NCI-H446 treated with DMSO at 0.1 percent for 48 hours (cell line): ENCODE measurements around the gene ASAP2.
"Not testable (repeated sequence)": the region's sequence is repeated elsewhere in the genome, so short reads cannot be mapped to it uniquely, and the experiment has no call there.

ENCODE experiments used
- DNase-seq: peaks from one replicate; lab custom pipeline; 2025; lab: John Stamatoyannopoulos, UW

The ASAP2 gene

DNA sequence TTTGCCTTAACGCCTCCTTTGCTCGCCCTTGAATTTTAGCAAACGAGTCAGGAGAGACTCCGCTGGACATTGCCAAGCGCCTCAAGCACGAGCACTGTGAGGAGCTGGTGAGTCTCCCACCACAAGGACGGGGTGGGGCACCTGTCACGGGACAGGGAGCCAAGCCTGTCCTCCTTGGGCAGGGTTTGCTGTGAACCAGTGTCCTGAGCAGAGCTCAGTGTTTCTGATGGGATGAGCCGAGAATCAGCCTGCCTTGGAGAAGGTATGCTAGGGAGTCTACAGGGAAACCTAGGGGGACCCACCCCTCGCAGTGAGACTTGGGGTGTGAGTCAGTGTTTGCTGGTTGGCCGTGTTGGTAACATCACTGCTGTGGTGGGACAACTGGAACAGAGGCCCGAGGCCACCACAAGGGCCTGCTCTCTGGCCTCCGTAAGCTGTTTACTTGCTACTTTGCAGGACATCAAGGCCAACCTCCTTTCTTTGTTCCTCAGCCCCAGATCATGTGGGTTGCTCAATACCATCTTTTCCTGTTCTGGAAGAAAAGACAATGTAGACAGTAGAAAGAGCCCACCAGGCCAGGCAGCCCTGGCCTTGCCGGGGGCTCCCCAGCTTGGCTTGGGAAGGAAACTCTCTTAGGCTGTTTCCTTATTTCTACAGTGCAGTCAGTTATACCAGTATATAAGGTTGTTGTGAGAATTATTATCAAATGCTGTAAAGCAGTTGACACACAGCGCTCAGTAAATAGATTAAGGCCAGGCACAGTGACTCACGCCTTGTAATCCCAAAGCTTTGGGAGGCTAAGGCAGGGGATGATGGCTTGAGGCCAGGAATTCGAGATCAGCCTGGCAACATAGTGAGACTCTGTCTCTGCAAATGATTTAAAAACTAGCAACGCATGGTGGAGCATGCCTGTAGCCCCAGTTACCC lies 174.4 kb downstream of the ASAP2 start:
- DNase-seq: peak; percentile 78

GRCh38 chr2:9382604-9383235 lies 176.1 kb downstream of the ASAP2 start:
- DNase-seq: no peak

DNA sequence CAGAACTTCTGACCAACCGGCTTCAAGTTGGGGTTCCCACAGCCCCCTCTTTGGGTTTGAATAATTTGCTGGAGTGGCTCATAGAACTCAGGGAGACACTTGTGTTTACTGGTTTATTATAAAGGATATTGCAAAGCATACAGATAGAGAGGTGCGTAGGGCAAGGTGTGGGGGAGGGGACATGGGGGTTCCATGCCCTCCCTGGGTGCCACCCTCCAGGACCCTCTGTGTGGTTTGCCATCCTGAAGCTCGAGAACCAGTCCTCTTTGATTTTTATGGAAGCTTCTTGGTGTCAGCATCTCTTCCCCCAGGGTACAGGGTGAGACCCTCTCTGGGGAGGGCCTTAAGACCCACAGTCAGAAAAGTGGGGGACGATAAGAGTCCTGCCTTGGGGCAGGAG lies 177.9 kb downstream of the ASAP2 start:
- no peak for DNase-seq

DNA sequence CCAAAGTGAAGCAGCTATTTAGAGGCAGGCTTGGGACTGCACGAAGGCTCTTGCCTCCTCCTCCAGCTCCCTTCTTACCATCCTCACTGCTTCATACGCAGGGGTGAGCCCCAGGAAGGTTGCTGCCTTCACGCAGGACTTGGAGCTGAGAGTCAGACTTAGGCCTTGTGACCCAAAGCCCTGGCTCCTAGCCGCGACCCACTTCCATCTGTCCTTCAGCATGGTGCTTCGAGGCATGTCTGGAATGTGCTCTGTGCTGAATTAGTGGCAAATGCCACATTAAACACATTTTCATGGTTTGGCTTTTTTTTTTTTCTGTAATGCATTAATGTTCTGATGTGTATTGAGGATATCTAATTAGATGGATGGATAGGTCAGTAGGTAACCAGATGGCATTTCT lies 179.2 kb downstream of the ASAP2 start:
- DNase-seq: no peak

GRCh38 chr2:9388199-9388681 lies 181.6 kb downstream of the ASAP2 start:
- no peak for DNase-seq

DNA sequence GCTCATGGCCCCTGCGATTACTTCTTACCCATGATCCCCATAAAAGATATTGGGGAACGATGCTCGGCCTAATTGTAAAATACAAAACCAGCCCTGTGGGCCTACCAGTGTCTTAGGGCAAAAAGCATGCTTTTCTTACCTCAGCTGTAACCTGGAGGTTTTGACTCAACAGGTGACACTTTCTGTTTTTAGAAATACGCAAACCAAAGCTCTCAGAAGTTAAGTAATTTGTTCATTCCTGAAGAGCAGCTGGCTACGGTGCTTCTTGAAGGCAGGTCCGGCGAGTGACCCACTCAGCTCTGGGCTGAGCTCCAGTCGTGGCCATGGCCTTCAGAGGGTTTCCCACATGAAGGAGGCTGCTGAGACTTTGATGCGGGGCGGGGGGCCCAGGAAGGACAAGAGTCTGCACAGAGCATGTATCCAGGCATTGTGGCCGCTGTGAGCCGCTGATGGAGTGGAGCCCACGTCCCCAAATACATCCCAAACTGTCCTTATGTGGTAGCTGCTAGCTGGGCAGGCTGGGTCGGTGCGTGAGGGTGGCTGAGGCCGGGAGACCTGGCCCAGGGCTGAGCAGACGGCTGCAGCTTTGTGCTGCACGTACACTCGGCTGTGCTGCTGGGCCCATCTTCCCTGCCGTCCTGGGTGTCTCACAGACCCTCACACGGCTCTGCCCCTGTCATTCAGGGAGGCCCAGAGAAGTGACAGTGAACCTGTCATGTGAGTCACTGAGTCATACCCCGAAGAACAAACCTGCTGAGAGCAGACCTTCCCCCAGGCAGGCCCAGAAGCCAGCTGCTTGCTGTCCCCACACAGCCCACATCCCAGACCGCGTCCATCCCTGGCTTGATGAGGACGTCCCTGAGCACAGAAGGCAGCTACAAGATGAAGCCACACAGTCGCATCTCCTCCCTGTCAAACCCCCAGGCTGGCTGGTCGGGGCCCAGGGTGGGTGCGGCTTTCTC lies 182.6 kb downstream of the ASAP2 start:
- no peak for DNase-seq

DNA sequence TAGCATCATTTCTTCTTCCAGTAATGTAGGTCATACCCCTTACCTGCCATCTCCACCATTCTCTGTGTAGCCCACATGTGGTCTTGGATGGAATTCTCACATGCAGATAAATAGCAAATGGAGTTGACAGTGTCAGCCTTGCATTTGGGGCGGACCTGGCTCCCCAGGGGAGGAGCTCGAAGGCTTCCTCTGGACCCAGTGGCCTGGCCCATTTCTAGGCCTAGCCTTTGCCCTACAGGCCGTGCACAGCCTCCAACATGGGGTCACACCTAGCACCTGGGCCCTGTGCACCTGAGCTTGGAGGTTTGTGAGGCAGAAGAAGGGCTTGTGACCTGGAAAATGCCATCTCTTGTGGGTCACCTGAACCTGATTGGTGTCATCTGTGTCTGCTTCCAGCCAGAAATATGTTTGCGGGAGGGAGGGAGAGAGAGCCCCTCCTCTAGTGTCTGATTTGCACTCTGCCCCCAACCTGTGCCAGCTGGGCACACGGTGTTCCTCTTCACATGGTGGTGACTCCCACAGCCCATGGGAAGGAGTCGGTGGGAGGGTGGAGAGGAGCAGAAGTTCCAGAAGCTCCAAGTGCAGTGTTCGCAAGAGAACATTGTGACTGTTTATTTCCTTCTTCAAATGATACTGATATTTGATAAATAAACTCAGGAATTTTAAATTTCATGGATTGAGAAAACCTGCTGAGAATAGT lies 183.7 kb downstream of the ASAP2 start:
- no peak for DNase-seq

- DNase-seq: no peak
Measured at GRCh38 chr2:9390991-9391390, 184.4 kb downstream of the ASAP2 start.

GRCh38 chr2:9391961-9392720 lies 185.5 kb downstream of the ASAP2 start:
- DNase-seq: no peak

DNA sequence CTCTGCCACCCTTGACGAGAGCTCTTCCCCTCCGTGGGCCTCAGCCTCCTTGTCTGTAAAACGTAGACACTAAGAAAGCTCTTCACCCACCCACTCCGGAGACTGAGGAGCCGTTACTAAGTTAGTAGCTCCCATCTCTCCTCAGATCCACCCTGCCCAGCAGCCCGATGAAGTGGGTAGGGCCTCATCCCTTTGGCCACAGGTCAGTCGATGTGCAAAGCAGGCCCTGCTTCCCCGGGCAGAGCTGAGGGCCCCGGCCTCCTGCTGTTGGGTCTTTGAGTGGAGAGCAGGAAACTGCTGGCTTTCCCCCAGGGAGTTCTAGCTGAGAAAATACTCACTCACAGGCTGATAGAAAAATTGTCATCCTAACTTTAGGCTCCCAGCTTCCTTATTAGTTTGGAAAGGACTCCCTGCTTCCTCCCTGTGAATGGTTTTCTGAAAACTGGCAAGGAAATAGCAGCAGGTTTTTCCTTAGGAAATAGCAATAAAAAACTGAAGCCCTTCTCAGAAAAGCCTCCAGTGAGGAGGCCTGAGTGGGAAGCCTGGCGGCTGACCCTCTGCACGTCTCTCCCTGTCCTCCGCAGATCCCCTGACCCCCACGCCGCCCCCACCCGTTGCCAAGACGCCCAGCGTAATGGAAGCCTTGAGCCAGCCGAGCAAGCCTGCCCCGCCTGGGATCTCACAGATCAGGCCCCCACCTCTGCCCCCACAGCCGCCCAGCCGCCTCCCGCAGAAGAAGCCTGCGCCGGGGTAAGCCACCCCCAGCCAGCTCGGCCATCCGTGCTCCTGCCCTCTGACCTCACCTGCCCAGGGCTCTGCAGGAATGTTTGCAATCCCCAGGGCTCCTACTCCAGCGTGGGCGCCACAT lies 186.5 kb downstream of the ASAP2 start:
- no peak for DNase-seq

DNA sequence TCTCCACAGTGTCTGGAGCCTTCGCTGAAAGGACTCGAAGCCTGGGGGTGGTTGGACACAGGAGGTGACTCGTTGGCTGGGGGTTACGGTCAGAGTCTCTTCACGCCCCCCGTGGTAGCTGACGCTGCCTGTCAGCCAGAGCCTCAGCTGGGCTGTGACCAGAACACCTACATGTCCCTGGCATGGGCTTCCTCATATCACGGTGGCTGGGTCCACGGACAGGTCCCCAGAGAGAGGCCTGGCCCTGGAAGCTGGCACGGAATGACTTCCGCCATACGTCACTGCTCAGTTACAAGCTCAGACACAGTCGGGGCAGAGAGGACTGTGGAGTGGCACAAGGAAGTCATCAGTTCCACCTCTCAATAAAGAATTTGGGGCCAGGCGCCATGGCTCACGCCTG lies 188.2 kb downstream of the ASAP2 start:
- no peak for DNase-seq

DNA sequence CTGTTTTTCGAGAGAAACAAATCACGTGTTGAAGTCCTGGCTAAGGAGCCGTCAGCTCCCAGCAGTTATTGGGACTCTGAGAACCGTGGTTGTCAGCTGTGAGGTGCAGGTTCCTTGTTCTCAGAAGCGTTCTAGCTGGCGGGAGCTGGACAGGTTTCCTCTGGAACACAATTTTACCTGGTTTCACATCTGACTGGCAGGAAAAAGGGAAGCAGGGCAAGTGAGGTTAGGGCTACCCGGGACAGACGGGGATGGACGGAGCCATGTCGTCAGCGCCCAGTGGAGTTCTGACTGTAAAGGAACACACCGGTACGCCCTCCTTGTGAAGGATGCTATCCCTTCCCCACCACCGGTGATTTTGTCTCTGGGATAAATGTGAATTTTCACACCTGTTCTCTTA lies 190.6 kb downstream of the ASAP2 start:
- DNase-seq: no peak

GRCh38 chr2:9398251-9398650 lies 191.6 kb downstream of the ASAP2 start:
- not testable (repeated sequence) for DNase-seq

- no peak for DNase-seq
Measured at GRCh38 chr2:9398881-9399780, 192.5 kb downstream of the ASAP2 start.

GRCh38 chr2:9400268-9401058 lies 193.9 kb downstream of the ASAP2 start:
- DNase-seq: no peak

DNA sequence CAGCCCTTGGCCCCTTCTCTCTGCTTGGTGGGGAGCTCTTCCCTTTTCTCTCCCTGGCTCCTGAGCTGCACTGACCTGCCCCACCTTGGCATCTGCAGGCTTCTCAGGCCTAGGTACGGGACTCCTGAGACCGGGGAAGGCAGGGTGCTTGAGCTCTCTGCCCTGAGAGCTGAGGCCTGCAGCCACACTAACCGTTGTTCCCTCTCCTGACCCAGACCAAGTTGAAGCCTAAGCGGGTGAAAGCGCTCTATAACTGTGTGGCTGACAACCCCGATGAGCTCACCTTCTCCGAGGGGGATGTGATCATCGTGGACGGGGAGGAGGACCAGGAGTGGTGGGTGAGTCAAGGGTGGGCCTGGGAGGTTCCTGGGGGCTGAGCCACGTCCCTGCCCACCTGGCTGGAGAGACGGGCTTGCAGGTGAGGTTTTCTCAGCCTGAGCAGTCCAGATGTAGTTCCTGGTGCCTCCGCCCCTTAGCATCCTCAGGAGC lies 194.5 kb downstream of the ASAP2 start:
- DNase-seq: no peak

DNA sequence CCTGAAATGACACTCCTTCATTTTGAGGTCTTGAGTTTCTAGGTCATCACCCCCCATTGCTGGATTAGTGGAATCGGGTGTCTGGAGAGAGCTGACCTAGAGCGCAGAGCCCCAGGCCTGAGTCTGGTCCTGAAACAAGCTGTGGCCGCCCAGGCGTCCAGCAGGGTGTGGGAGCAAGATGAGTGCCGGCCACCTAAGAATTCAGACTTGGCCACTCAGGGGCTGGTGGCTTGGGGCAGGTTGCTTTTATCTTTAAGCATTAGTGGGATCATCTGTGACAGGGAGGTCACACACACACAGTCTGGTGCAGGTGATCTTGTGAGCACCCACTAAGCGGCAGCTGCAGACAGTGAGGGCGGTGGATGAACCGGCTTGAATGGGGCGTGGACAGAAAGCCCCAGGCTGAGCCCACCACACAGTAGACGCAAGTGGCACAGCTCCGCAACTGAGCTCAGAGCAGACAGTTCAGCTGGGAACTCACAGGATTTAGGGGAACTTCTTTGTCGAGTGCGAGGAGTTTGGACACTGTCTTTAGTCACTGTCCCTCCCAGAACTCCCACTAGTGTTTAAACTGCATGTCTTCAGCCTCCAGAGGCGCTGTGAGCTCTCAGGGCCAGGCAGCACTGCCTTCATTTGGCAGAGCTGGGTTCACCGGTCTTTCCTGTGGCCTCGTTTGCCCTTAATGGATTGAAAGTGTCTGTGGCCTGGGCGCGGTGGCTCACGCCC lies 195.2 kb downstream of the ASAP2 start:
- DNase-seq: no peak
